ENCODE data around the gene SLC6A1.

Gene SLC6A1

DNA sequence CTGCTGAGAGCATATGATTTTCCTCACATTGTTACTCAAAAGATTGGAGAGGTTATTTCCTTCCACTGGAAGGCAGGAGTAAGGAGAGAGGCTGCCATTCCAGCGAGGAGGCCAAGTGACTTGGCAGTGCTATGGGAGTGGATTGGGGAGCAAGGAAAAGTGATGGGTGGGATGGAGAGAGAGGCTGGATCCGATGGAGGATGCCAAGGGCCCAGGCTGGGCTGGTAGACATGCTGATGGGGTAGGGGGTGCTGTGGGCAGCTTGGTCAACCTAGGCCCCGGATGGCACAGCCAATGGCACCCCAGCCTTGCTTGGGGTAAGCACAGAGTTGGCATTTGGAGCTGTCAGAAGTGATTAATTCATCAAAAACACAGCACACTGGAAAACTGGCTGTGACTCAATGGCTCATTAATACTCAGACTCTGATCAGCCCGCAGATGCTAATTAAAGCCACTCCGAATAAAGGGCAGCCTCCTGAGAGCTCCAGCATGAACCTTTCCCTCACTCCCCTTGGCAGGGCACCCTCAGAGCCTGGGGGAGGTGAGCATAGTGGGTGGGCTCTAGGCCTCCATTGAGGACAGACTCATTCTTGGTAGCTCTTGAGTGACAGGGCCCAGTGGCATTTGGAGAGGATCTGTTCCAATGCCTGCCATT is 22.1 kb upstream of the SLC6A1 start:
- DNase-seq (ENCODE audit: low read depth) = no peak

GRCh38 chr3:10972072-10972782 is 20.3 kb upstream of the SLC6A1 start:
- no peak for DNase-seq (ENCODE audit: low read depth)

GRCh38 chr3:10973046-10973595 is 19.4 kb upstream of the SLC6A1 start:
- no peak for DNase-seq (ENCODE audit: low read depth)

- DNase-seq (ENCODE audit: low read depth) = no peak
These were observed 18.4 kb upstream of the SLC6A1 start for GRCh38 chr3:10974131-10974530.

- DNase-seq (ENCODE audit: low read depth) = no peak
These were observed 17.7 kb upstream of the SLC6A1 start for GRCh38 chr3:10974746-10975375.

DNA sequence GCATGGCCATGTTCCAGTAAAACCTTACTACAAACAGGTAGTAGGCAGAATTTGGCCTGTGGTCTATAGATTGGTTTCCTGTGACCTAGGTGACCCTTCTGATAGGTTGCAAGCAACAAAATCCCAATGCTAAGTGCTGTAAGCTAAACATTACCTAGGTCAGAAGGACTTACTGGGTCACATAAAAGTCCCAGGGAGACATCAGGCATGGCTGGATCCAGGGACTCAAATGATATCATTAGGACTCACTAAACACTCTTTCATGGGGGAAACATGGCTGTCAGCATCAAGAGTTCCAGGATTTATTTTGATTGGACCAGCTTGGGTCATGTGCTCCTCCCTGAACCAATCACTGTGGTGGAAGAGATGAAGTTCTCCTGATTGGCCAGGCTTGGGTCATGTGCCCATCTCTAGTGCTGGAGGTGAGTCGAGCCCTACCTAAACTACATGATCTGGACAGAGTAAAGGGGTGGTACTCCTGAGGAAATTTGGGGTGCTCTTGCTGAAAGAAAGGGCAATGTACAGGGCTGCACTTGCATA is 16.8 kb upstream of the SLC6A1 start:
- DNase-seq (ENCODE audit: low read depth) = no peak

- no peak for DNase-seq (ENCODE audit: low read depth)
These were observed 15.8 kb upstream of the SLC6A1 start for GRCh38 chr3:10976770-10977169.

- peak; percentile 32 for DNase-seq (ENCODE audit: low read depth)
These were observed 14.5 kb upstream of the SLC6A1 start for GRCh38 chr3:10977892-10978510.

DNA sequence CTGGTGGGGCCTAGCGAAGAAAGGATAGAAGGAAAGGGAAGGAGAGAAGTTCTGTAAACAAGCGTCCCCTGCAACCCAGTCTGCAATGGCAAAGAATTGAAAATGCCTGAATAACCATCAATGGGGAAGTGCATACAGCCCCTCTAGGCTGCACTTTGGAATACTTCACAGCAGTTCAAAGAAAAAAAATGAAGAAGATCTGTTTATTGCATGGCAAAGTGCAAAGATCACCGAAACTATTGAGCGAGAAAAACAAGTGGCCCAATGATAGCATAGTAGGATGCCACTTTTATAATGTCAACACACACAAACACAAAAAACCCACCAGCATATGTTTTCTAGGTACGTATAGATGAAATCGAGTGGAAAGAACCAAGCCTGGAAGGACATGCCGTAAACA is 13.6 kb upstream of the SLC6A1 start:
- no peak for DNase-seq (ENCODE audit: low read depth)

- DNase-seq (ENCODE audit: low read depth) = no peak
These were observed 12.2 kb upstream of the SLC6A1 start for GRCh38 chr3:10980312-10980711.

DNA sequence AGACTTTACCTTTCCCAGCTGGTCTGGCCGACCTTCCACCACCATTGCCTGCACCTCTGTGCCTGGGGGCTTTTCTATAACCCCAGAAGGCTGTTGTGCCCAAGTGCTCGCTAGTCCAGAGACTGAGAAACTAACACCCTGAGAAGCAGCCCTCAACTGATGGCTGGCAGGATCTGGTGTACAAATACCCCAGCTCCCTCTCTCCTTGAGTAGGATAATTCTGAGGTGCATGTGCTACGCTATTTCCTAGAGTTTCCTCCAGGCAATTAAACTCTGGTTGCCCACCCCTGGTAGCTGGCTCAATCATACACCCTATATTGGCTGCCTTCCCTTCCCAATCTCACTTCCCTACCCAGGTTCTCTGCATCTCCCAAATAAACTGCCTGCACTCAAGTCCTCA is 11.5 kb upstream of the SLC6A1 start:
- DNase-seq (ENCODE audit: low read depth) = no peak

- no peak for DNase-seq (ENCODE audit: low read depth)
These were observed 10.6 kb upstream of the SLC6A1 start for GRCh38 chr3:10981961-10982360.

- no peak for DNase-seq (ENCODE audit: low read depth)
These were observed 9.8 kb upstream of the SLC6A1 start for GRCh38 chr3:10982782-10983181.

DNA sequence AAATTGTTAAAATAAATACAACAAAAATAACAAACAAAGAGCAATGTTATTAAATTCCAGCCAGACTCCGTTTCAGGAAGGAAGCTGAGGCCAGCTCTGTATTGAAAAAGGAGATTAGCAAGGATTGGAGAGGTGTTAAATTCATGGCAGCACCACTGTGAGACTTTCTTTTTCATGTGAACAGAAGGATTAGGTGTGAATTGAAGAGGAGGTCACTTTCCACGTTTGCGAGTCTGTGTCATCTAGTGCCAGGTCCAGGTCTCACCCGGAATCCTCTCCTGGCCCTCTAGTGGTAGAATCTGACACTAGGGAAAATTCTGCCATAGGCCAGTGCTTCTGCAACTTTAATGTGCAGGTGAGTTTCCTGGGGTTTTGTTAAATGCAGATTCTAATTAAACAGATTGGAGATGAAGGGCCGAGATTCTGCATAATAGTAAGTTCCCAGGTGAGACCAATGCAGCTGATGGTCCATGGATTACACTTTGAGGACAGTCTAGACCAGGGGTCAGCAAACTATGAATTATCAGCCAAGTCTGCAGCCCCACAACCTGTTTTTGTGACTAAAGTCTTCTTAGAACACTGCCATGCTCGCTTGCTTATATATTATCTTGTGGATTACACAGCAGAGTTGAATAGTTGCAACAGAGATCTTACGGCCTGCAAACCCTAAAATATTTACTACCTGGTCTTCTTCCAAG is 9.2 kb upstream of the SLC6A1 start:
- peak; percentile 32 for DNase-seq (ENCODE audit: low read depth)

- DNase-seq (ENCODE audit: low read depth) = no peak
These were observed 8.1 kb upstream of the SLC6A1 start for GRCh38 chr3:10984371-10984896.

- no peak for DNase-seq (ENCODE audit: low read depth)
These were observed 7.4 kb upstream of the SLC6A1 start for GRCh38 chr3:10985181-10985580.

- DNase-seq (ENCODE audit: low read depth) = no peak
These were observed 6.0 kb upstream of the SLC6A1 start for GRCh38 chr3:10986592-10986991.

DNA sequence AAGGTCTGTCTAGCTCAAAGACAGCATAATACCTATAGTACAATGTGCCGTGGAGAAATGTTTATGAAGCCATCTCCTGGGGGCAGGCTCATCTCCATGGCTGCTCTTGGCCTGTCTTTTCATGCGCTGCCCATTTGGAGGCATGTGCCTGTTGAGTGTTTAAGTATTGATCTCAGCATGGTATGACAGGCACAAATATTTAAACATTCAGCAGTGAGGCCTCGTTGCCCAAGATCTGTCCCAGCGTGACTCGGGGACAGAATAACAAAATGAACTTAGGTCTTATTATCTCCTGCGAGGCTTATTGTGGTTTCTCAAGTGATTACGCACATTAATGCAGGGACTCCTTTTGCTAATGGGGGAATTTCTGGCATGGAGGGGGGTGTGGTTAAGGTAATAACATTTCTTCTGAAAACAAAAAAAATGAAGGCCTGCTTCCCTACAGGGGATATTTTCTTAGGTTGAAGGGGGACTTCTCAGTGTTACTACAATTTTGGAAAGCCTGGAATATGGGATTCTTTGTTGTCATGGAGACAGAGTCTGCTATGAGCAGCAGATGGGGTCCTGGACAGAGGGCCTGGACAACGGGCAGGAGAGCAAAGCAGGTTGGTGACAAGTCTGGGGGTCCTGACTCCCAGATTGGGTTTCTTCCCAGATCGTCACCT is 4.4 kb upstream of the SLC6A1 start:
- DNase-seq (ENCODE audit: low read depth) = no peak

- DNase-seq (ENCODE audit: low read depth) = no peak
These were observed 3.5 kb upstream of the SLC6A1 start for GRCh38 chr3:10988991-10989484.

DNA sequence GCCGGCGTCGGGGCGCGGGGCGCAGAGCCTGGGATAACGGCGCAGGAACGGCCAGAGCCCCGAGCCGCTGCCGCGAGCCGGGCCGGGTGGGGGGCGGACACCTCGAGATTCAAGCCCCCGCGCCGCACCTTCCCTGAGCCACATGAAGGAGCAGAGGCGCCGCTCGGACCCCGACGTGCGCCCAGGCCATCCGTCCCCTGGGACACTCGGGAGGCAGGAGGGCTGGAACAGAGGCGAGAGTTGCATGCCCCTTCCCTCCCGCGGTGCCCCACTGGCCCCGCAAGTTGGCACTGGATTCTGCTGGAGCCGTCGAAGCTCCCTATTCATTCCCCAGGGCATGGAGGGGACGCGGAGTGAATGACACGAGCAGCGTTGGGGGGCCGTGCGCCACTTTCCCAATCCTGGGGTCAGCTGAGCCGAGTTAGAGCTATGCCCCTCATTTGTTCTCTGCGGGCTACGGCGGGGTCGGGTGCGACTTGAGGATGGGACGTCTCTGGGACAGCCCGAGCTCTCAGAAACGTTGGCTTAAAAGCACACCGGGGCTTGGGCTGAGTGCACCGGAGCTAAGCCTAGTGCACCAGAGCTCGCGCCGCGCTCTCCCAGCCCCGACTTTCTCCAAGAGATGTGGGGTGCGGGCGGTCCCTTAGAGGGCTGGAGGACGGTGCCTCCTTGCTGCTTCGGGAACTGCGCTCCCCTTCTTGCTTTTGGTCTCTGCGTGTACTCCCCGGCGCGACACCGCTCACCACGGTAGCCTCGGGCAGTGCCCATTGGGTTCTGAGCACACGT is 588 bp downstream of the SLC6A1 start:
- no peak for DNase-seq (ENCODE audit: low read depth)

All from EH (cell line).